Transverse colon (tissue), 4 donors: ENCODE measurements around the gene TACC2. TPM values are rescaled to one million over a fixed set of nuclear protein-coding genes. Genes with fewer than 3 reads are reported as not detected.
"Not testable (repeated sequence)": the region's sequence is repeated elsewhere in the genome, so short reads cannot be mapped to it uniquely, and the experiment has no call there.

ENCODE experiments used
- DNase-seq: peaks from one replicate; pipeline ENCODE4 v3.0.0-alpha.2; 2019
- H3K27ac ChIP-seq, 4 donors: fragments of 200-600 bp; sonication (generic); 2 replicates each; pipeline ENCODE4 v1.5.1; 2016 to 2018; ENCODE audit warnings: inconsistent platforms in 4 of 4
- H3K27me3 ChIP-seq: fragments of 200-600 bp; sonication (generic); 2 replicates; pipeline ENCODE4 v1.5.1; 2017; ENCODE audit warnings: inconsistent platforms
- H3K36me3 ChIP-seq, 4 donors: fragments of 200-600 bp; sonication (generic); 2 replicates each; pipeline ENCODE4 v1.5.1; 2017 to 2019; ENCODE audit warnings: inconsistent platforms in 4 of 4
- H3K4me1 ChIP-seq, 4 donors: fragments of 200-600 bp; sonication (generic); 2 replicates each; pipeline ENCODE4 v1.5.1; 2017 to 2020; ENCODE audit warnings: inconsistent platforms in 4 of 4
- H3K4me3 ChIP-seq, 4 donors: fragments of 200-600 bp; sonication (generic); 1 replicate in 1 of 4; 2 replicates in 3 of 4; pipeline versions ENCODE4 v1.5.1 to v1.6.1; 2017 to 2019; ENCODE audit warnings: inconsistent platforms in 4 of 4
- H3K9me3 ChIP-seq, 2 donors: fragments of 200-600 bp; sonication (generic); 2 replicates each; pipeline ENCODE4 v1.5.1; 2017 to 2019; ENCODE audit warnings: inconsistent platforms in 2 of 2
- CTCF ChIP-seq, 5 experiments: fragments of 200-600 bp in 3 of 5; fragments of 450-650 bp in 2 of 5; sonication (generic) in 3 of 5; IDR thresholded peaks; 1 replicate in 2 of 5; 2 replicates in 3 of 5; pipeline ENCODE4 v1.5.1; 2016 to 2017; ENCODE audit warnings: antibody characterized with exemption in 5 of 5, inconsistent platforms in 3 of 5, mild to moderate bottlenecking in 2 of 5, moderate library complexity in 1 of 5
- EP300 ChIP-seq: sonication (generic); formaldehyde crosslinking; IDR thresholded peaks from one replicate; pipeline ENCODE4 v1.6.1; 2017; ENCODE audit warnings: antibody characterized with exemption, low read depth
- POLR2A ChIP-seq: fragments of 450-650 bp; IDR thresholded peaks from one replicate; pipeline ENCODE4 v1.6.1; 2016; ENCODE audit warnings: antibody characterized with exemption, mild to moderate bottlenecking, moderate library complexity
- POLR2AphosphoS5 ChIP-seq, 3 donors: sonication (generic); formaldehyde crosslinking; IDR thresholded peaks; one replicate each; pipeline ENCODE4 v1.6.1; 2016; ENCODE audit warnings: antibody characterized with exemption in 3 of 3
- WGBS, 2 donors: methylation state at CpG; one replicate each; pipeline ENCODE4 v1.1.5; 2018; ENCODE audit warnings: low coverage in 1 of 2; 5-methylcytosine and 5-hydroxymethylcytosine counted together
- in situ Hi-C, 4 donors: fragments of 200-750 bp; cut with MboI; loops; one replicate each; pipeline versions ENCODE4 v1.15.0 to v1.15.1; 2017; ENCODE audit warnings: low sequenced_read_pairs in 3 of 4, low pct_ligation_motif_present in 1 of 4, low pct_unique_long_range_greater_than_20kb in 1 of 4
- intact Hi-C: fragments of 100-400 bp; cut with DNase I; formaldehyde crosslinking; loops from one replicate; pipeline ENCODE4 v1.15.1; 2023; ENCODE audit warnings: low total_unique reads
- total RNA-seq, 4 donors: library from RNA; depleted of rRNA; stranded (reverse); fragments of >200 nt; gene quantifications; one replicate each; pipeline ENCODE4 v1.1.0, GENCODE V29; 2016

TACC2 gene
- total RNA-seq, 4 donors from 2014 or later, result 65.9 to 178 (median 101) TPM

GRCh38 chr10:122060250-122060649, 71.3 kb downstream of the TACC2 start:
- intact Hi-C loops, result no loop called here
- Histone ChIP-seq H3K9me3 (no peaks in the 10 kb centered on the region), H3K27ac (peak overlapping the region; percentile 76 to 89 (median 80)), H3K4me1 (peaks cover 18 to 60% (median 33%) of the 10 kb centered on the region in 4 donors), H3K27me3 (no peaks in the 10 kb centered on the region), H3K4me3 (no peak overlapping the region), H3K36me3 (no peaks in the 10 kb centered on the region)
- peak; percentile 39 for DNase-seq
- 49 to 60% methylated on average over 1 to 2 of the region's 2 CpGs for WGBS, 2 donors
- in situ Hi-C loops, result no loop called here
- TF ChIP-seq POLR2A (no peak), POLR2AphosphoS5 (IDR thresholded peaks at IDR 0.05) (no peak), EP300 (no peak), CTCF (IDR thresholded peaks at IDR 0.05) (no peak)

- in situ Hi-C loops (no loop called here), intact Hi-C loops (no loop called here)
- Histone ChIP-seq H3K36me3 (no peaks in the 10 kb centered on the region), H3K4me1 (peaks cover 18 to 50% (median 29%) of the 10 kb centered on the region in 4 donors), H3K4me3 (no peak overlapping the region), H3K27me3 (no peaks in the 10 kb centered on the region), H3K9me3 (no peaks in the 10 kb centered on the region), H3K27ac (peak overlapping the region; percentile 89 to 93 (median 89))
- peak; percentile 89 for DNase-seq
- 18 to 35% methylated on average over 3 to 13 of the region's 13 CpGs for WGBS, 2 donors
- TF ChIP-seq POLR2A (peak; percentile 36), EP300 (peak; percentile 83), CTCF (IDR thresholded peaks at IDR 0.05) (no peak), POLR2AphosphoS5 (IDR thresholded peaks at IDR 0.05) (peak; percentile 83 to 94 (median 89))
Observed at GRCh38 chr10:122062831-122063674, 74.1 kb downstream of the TACC2 start.

- in situ Hi-C loops, H3K27me3 ChIP-seq, H3K9me3 ChIP-seq, DNase-seq, H3K4me3 ChIP-seq, intact Hi-C loops, H3K36me3 ChIP-seq, H3K27ac ChIP-seq: not testable (repeated sequence)
- H3K4me1 ChIP-seq, result peaks cover 15 to 44% (median 23%) of the 10 kb centered on the region in 4 donors
- 90 to 99% methylated on average over 8 to 9 of the region's 9 CpGs for WGBS, 2 donors
- TF ChIP-seq CTCF (IDR thresholded peaks at IDR 0.05), result peak in 1 of 5 experiments; percentile 7
Observed at GRCh38 chr10:122066337-122066939, 77.5 kb downstream of the TACC2 start.

GRCh38 chr10:122068844-122069243, 79.9 kb downstream of the TACC2 start:
- no peaks in the 10 kb centered on the region for H3K9me3 ChIP-seq
- H3K27ac ChIP-seq, result no peak overlapping the region
- in situ Hi-C loops, result no loop called here
- H3K36me3 ChIP-seq, result no peaks in the 10 kb centered on the region
- DNase-seq, result no peak
- no peak overlapping the region for H3K4me3 ChIP-seq
- TF ChIP-seq POLR2A (no peak), POLR2AphosphoS5 (IDR thresholded peaks at IDR 0.05) (no peak), CTCF (IDR thresholded peaks at IDR 0.05) (no peak), EP300 (no peak)
- intact Hi-C loops, result no loop called here
- H3K27me3 ChIP-seq, result no peaks in the 10 kb centered on the region
- H3K4me1 ChIP-seq, result peaks cover 3 to 23% (median 6%) of the 10 kb centered on the region in 4 donors
- 96 to 97% methylated on average over 4 to 12 of the region's 12 CpGs for WGBS, 2 donors
